ENCODE measurements around the gene SNX24. TPM values are rescaled to one million over a fixed set of nuclear protein-coding genes. Genes with fewer than 3 reads are reported as not detected.

SNX24 gene
- total RNA-seq, 5 donors from 2014 or later (not counting 1 experiment from before 2014, with no cell fraction given) = 2.2 to 4.9 (median 3.8) TPM

GRCh38 chr5:122885891-122886290 lies 40.5 kb downstream of the SNX24 start:
- Histone ChIP-seq H3K4me1 (ENCODE audit: control insufficient read depth in 1 of 2, extremely low read depth in 1 of 2, insufficient read depth in 2 of 2, low read length in 2 of 2) (no peaks in the 10 kb centered on the region), H3K4me3 (ENCODE audit: control insufficient read depth in 1 of 2, extremely low read depth in 1 of 2, low read length in 1 of 2) (no peak overlapping the region), H3K27me3 (replicated peaks in 1 of 2; ENCODE audit: control insufficient read depth in 2 of 2, extremely low read depth in 1 of 2, insufficient read depth in 2 of 2, low read length in 1 of 2) (no peaks in the 10 kb centered on the region), H3K36me3 (ENCODE audit: control insufficient read depth in 2 of 2, extremely low read depth in 1 of 2, insufficient read depth in 1 of 2, low read length in 1 of 2) (no peaks in the 10 kb centered on the region), H3K27ac (ENCODE audit: low read length) (no peak overlapping the region), H3K9me3 (no peaks in the 10 kb centered on the region)
- ATAC-seq (replicated peaks in 1 of 4) (no peak), DNase-seq (no peak)
- peaks cover 4% of the 10 kb centered on the region for H3K36me3 Mint-ChIP-seq
- POLR2A ChIA-PET = no interaction called here
- H3K4me3 Mint-ChIP-seq = no peak overlapping the region
- peaks cover 0 to 8% (median 4%) of the 10 kb centered on the region in 3 donors for H3K9me3 Mint-ChIP-seq
- no peaks in the 10 kb centered on the region for H3K27me3 Mint-ChIP-seq
- no peak overlapping the region for H3K27ac Mint-ChIP-seq
- H3K4me1 Mint-ChIP-seq = peaks cover 0 to 3% (median 2%) of the 10 kb centered on the region in 3 donors
- 91% methylated on average over 6 of the region's 6 CpGs for WGBS (ENCODE audit: insufficient coverage)
- CTCF ChIA-PET = no interaction called here

GRCh38 chr5:122895141-122895540 lies 49.7 kb downstream of the SNX24 start:
- Mint-ChIP-seq H3K27me3 (no peaks in the 10 kb centered on the region), H3K36me3 (no peaks in the 10 kb centered on the region), H3K9me3 (no peaks in the 10 kb centered on the region), H3K27ac (no peak overlapping the region), H3K4me1 (no peaks in the 10 kb centered on the region), H3K4me3 (no peak overlapping the region)
- H3K9me3 ChIP-seq = no peaks in the 10 kb centered on the region
- no peaks in the 10 kb centered on the region for H3K36me3 ChIP-seq (ENCODE audit: control insufficient read depth in 2 of 2, extremely low read depth in 1 of 2, insufficient read depth in 1 of 2, low read length in 1 of 2)
- H3K27me3 ChIP-seq (replicated peaks in 1 of 2; ENCODE audit: control insufficient read depth in 2 of 2, extremely low read depth in 1 of 2, insufficient read depth in 2 of 2, low read length in 1 of 2) = no peaks in the 10 kb centered on the region
- no peak overlapping the region for H3K27ac ChIP-seq (ENCODE audit: low read length)
- ATAC-seq (replicated peaks in 1 of 4) (no peak), DNase-seq (no peak)
- POLR2A ChIA-PET = interaction anchor here in 1 of 2 donors (0.7 kb wide), 1 partner anchor 9 kb away, joined by 4 read pairs; no protein-coding TSS in a partner anchor
- H3K4me3 ChIP-seq (ENCODE audit: control insufficient read depth in 1 of 2, extremely low read depth in 1 of 2, low read length in 1 of 2) = no peak overlapping the region
- CTCF ChIA-PET = interaction anchor here in 1 of 2 donors (0.7 kb wide), 1 partner anchor 48 kb away, joined by 3 read pairs; no protein-coding TSS in a partner anchor
- no CpG with 5 or more reads among the region's 1 CpG for WGBS (ENCODE audit: insufficient coverage)
- H3K4me1 ChIP-seq (ENCODE audit: control insufficient read depth in 1 of 2, extremely low read depth in 1 of 2, insufficient read depth in 2 of 2, low read length in 2 of 2) = no peaks in the 10 kb centered on the region

GRCh38 chr5:122896598-122897282 lies 51.3 kb downstream of the SNX24 start:
- ChIA-PET POLR2A (no interaction called here), CTCF (interaction anchor here in 1 of 2 donors (0.5 kb wide), 1 partner anchor 626 kb away, joined by 3 read pairs; no protein-coding TSS in a partner anchor)
- Histone ChIP-seq H3K4me1 (ENCODE audit: control insufficient read depth in 1 of 2, extremely low read depth in 1 of 2, insufficient read depth in 2 of 2, low read length in 2 of 2) (no peaks in the 10 kb centered on the region), H3K9me3 (no peaks in the 10 kb centered on the region), H3K36me3 (ENCODE audit: control insufficient read depth in 2 of 2, extremely low read depth in 1 of 2, insufficient read depth in 1 of 2, low read length in 1 of 2) (no peaks in the 10 kb centered on the region), H3K4me3 (ENCODE audit: control insufficient read depth in 1 of 2, extremely low read depth in 1 of 2, low read length in 1 of 2) (no peak overlapping the region), H3K27ac (ENCODE audit: low read length) (no peak overlapping the region), H3K27me3 (replicated peaks in 1 of 2; ENCODE audit: control insufficient read depth in 2 of 2, extremely low read depth in 1 of 2, insufficient read depth in 2 of 2, low read length in 1 of 2) (no peaks in the 10 kb centered on the region)
- H3K4me1 Mint-ChIP-seq = peaks cover under 1 to 3% (median under 1%) of the 10 kb centered on the region in 3 donors
- H3K36me3 Mint-ChIP-seq = no peaks in the 10 kb centered on the region
- no CpG with 5 or more reads among the region's 4 CpGs for WGBS (ENCODE audit: insufficient coverage)
- no peaks in the 10 kb centered on the region for H3K9me3 Mint-ChIP-seq
- ATAC-seq (replicated peaks in 1 of 4) = no peak
- DNase-seq = peak in 1 of 35 experiments; percentile 15
- no peak overlapping the region for H3K27ac Mint-ChIP-seq
- H3K4me3 Mint-ChIP-seq = no peak overlapping the region
- no peaks in the 10 kb centered on the region for H3K27me3 Mint-ChIP-seq

GRCh38 chr5:122897283-122897602 lies 51.8 kb downstream of the SNX24 start:
- Histone ChIP-seq H3K27me3 (replicated peaks in 1 of 2; ENCODE audit: control insufficient read depth in 2 of 2, extremely low read depth in 1 of 2, insufficient read depth in 2 of 2, low read length in 1 of 2) (no peaks in the 10 kb centered on the region), H3K27ac (ENCODE audit: low read length) (no peak overlapping the region), H3K9me3 (no peaks in the 10 kb centered on the region), H3K4me3 (ENCODE audit: control insufficient read depth in 1 of 2, extremely low read depth in 1 of 2, low read length in 1 of 2) (no peak overlapping the region), H3K36me3 (ENCODE audit: control insufficient read depth in 2 of 2, extremely low read depth in 1 of 2, insufficient read depth in 1 of 2, low read length in 1 of 2) (no peaks in the 10 kb centered on the region), H3K4me1 (ENCODE audit: control insufficient read depth in 1 of 2, extremely low read depth in 1 of 2, insufficient read depth in 2 of 2, low read length in 2 of 2) (peaks cover 0 to 5% of the 10 kb centered on the region in 2 experiments)
- Mint-ChIP-seq H3K4me3 (no peak overlapping the region), H3K27ac (no peak overlapping the region), H3K36me3 (no peaks in the 10 kb centered on the region), H3K9me3 (no peaks in the 10 kb centered on the region), H3K4me1 (peaks cover 5 to 8% (median 5%) of the 10 kb centered on the region in 3 donors), H3K27me3 (no peaks in the 10 kb centered on the region)
- DNase-seq (no peak), ATAC-seq (replicated peaks in 1 of 4) (no peak)
- ChIA-PET CTCF (no interaction called here), POLR2A (no interaction called here)

- Histone ChIP-seq H3K27ac (ENCODE audit: low read length) (no peak overlapping the region), H3K4me1 (ENCODE audit: control insufficient read depth in 1 of 2, extremely low read depth in 1 of 2, insufficient read depth in 2 of 2, low read length in 2 of 2) (peaks cover 0 to 16% of the 10 kb centered on the region in 2 experiments), H3K36me3 (ENCODE audit: control insufficient read depth in 2 of 2, extremely low read depth in 1 of 2, insufficient read depth in 1 of 2, low read length in 1 of 2) (no peaks in the 10 kb centered on the region), H3K27me3 (replicated peaks in 1 of 2; ENCODE audit: control insufficient read depth in 2 of 2, extremely low read depth in 1 of 2, insufficient read depth in 2 of 2, low read length in 1 of 2) (no peaks in the 10 kb centered on the region), H3K4me3 (ENCODE audit: control insufficient read depth in 1 of 2, extremely low read depth in 1 of 2, low read length in 1 of 2) (no peak overlapping the region), H3K9me3 (no peaks in the 10 kb centered on the region)
- H3K27me3 Mint-ChIP-seq = no peaks in the 10 kb centered on the region
- no peaks in the 10 kb centered on the region for H3K36me3 Mint-ChIP-seq
- no peaks in the 10 kb centered on the region for H3K9me3 Mint-ChIP-seq
- no peak overlapping the region for H3K27ac Mint-ChIP-seq
- ATAC-seq (replicated peaks in 1 of 4) (no peak), DNase-seq (no peak)
- no peak overlapping the region for H3K4me3 Mint-ChIP-seq
- CTCF ChIA-PET = interaction anchor here in 1 of 2 donors (0.6 kb wide), 1 partner anchor 710 kb away, joined by 4 read pairs; no protein-coding TSS in a partner anchor
- POLR2A ChIA-PET = interaction anchor here in 1 of 2 donors (0.6 kb wide), 1 partner anchor 1153 kb away, joined by 5 read pairs; no protein-coding TSS in a partner anchor
- 100% methylated on average over 2 of the region's 2 CpGs for WGBS (ENCODE audit: insufficient coverage)
- peaks cover 15 to 19% (median 17%) of the 10 kb centered on the region in 3 donors for H3K4me1 Mint-ChIP-seq
These were observed 55.9 kb downstream of the SNX24 start for GRCh38 chr5:122901346-122901745.

GRCh38 chr5:122902263-122902662 lies 56.9 kb downstream of the SNX24 start:
- Histone ChIP-seq H3K27me3 (replicated peaks in 1 of 2; ENCODE audit: control insufficient read depth in 2 of 2, extremely low read depth in 1 of 2, insufficient read depth in 2 of 2, low read length in 1 of 2) (no peaks in the 10 kb centered on the region), H3K27ac (ENCODE audit: low read length) (no peak overlapping the region), H3K9me3 (no peaks in the 10 kb centered on the region), H3K4me1 (ENCODE audit: control insufficient read depth in 1 of 2, extremely low read depth in 1 of 2, insufficient read depth in 2 of 2, low read length in 2 of 2) (peaks cover 0 to 16% of the 10 kb centered on the region in 2 experiments), H3K36me3 (ENCODE audit: control insufficient read depth in 2 of 2, extremely low read depth in 1 of 2, insufficient read depth in 1 of 2, low read length in 1 of 2) (no peaks in the 10 kb centered on the region), H3K4me3 (ENCODE audit: control insufficient read depth in 1 of 2, extremely low read depth in 1 of 2, low read length in 1 of 2) (no peak overlapping the region)
- no peaks in the 10 kb centered on the region for H3K36me3 Mint-ChIP-seq
- peaks cover 15 to 19% (median 17%) of the 10 kb centered on the region in 3 donors for H3K4me1 Mint-ChIP-seq
- ChIA-PET CTCF (no interaction called here), POLR2A (no interaction called here)
- WGBS (ENCODE audit: insufficient coverage) = no CpG with 5 or more reads among the region's 1 CpG
- H3K27ac Mint-ChIP-seq = no peak overlapping the region
- H3K4me3 Mint-ChIP-seq = no peak overlapping the region
- DNase-seq = peak in 1 of 35 experiments; percentile 9
- H3K27me3 Mint-ChIP-seq = no peaks in the 10 kb centered on the region
- ATAC-seq (replicated peaks in 1 of 4) = peak in 1 of 4 experiments; percentile 48
- no peaks in the 10 kb centered on the region for H3K9me3 Mint-ChIP-seq
